Sigmoid colon (tissue), 4 donors: ENCODE results near the gene CTBP2.

ENCODE experiments used
- CTCF ChIP-seq, 4 experiments: fragments of 450-650 bp in 3 of 4; fragments of 200-600 bp in 1 of 4; IDR thresholded peaks; one replicate each; pipeline ENCODE4 v1.5.1; 2016 to 2019; ENCODE audit warnings: antibody characterized with exemption in 4 of 4, mild to moderate bottlenecking in 3 of 4, moderate library complexity in 2 of 4
- POLR2AphosphoS5 ChIP-seq, 4 donors: sonication (generic); formaldehyde crosslinking; IDR thresholded peaks; one replicate each; pipeline ENCODE4 v1.6.1; 2017; ENCODE audit warnings: antibody characterized with exemption in 4 of 4

GRCh38 chr10:124993345-124993708 is 167.0 kb downstream of the CTBP2 start:
- TF ChIP-seq POLR2AphosphoS5 (IDR thresholded peaks at IDR 0.05) = no peak
- no peak for TF ChIP-seq CTCF (IDR thresholded peaks at IDR 0.05)
